Stimulated activated CD4-positive, alpha-beta T cell treated with anti-CD3 and anti-CD28 coated beads, Interleukin-4, amount 100 ng/mL, for 1 hour (primary cell): ENCODE results near the gene ALPI.

Experiments
- DNase-seq: peaks from one replicate; pipeline ENCODE4 v3.0.0-alpha.2; 2020

The ALPI gene

DNA sequence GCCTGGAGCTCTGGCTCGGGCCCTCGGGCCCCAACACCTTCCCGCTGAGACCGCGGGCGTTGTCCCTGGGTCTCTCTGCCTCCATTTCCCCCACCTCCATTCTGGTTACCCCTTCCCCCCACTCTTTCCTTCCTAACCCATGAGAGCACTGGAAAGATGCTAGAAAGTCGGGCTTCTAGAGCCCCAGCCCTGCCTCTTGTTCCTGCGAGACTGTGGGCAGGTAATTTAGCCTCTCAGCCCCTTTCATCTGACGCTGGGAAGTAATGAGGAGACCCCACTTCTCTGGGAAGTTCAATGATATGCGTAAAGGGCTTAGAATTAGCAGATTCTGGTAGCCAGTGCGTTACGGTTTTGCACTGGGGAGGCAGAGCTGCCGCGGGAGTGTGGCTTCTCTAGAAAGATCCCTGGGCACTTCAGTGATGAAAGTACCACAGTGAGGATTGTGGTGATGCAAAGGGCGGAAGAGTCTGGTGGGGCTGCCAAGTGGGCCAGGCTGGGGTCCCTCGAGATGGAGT, 47.9 kb downstream of the ALPI start:
- no peak for DNase-seq

DNA sequence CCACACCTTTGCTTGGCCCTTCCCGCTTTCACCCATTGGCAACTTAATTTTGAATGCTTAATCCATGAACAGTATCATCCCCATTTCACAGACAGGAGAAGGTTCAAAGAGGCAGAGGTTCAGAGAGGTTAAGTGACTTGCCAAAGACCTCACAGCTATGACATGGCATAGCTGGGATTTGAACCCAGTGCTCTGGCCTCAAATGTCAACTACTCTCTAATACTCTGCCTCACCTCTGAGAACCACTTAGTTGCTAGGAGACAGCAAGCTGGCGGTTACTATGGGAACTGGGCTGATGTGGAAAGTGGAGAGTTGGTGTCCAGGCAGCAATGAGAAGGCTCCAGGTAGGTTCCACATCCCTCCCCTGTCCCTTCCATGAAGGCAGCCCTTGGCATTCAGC, 48.5 kb downstream of the ALPI start:
- no peak for DNase-seq

DNA sequence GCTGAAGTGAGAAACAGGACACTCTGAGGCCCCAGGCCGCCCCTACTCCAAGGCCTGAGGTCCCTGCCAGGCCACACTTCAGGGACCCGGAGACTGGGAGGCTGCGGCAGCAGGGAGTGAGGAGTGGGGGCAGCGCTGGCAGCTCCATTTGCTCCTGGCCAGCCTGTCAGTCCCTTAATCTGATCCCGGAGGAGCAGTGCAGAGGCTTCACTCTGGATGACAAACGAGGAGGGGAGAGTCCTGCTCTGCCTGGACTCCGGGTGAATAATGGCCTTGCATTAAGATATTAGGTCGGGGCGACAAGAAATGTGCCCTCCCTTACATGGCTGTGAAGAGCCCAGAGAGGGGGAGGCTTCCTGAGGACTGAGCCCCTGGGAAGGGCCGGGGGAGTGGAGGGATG, 49.9 kb downstream of the ALPI start:
- no peak for DNase-seq

DNA sequence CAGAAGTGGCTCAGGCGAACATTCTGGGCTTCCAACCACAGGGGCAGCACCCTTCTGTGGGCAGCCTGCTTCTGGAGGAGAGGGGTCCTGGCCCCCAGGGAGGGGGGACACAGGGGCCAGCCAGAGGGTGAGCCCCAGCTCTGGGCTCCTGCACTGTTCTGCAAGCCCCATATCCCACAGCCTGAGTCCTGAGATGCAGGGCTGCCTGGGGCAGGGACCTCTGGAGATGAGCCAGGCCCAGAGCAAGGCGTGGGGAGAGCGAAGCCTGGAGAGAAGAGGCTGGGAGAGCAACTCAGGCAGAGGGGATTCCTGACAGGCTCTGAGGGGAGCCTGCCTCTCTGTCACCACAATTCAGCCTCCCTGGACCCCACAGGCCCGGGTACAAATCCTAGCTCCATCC, 50.8 kb downstream of the ALPI start:
- DNase-seq: no peak

DNA sequence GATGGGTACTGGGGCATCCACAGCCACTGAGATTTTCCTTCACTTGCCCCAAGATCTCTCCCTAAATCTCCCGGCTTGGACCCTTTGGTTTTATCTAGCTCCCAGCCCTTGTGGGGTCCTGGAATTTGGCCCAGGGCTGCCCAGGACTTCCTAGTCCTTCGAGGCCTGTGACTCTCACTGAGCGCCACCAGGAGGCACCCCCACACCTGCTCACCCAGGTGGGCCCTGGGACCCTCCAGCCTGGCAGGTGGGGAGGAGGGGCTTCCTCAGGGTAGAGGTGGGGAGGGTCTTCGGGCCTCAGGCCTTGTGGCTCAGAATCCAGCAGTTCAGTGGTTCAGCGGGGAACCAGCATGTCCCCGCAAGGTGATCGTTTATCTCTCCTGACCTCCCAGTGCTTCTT, 52.3 kb downstream of the ALPI start:
- DNase-seq: no peak
